ENCODE data around the gene MAD2L1BP. TPM values are rescaled to one million over a fixed set of nuclear protein-coding genes. Genes with fewer than 3 reads are reported as not detected.
A peak's percentile ranks its signal among the peaks of the same experiment; 100 is the strongest.

Gene MAD2L1BP
- total RNA-seq, 1 experiment from 2014 or later = 52.0 TPM

GRCh38 chr6:43669922-43670622 lies 34.4 kb downstream of the MAD2L1BP start:
- H3K36me3 ChIP-seq (ENCODE audit: insufficient read depth, low read length, poor library complexity, severe bottlenecking) = peaks cover 36% of the 10 kb centered on the region
- no TSS peak for BruUV-seq (replicated peaks)
- H3K27me3 ChIP-seq (replicated peaks; ENCODE audit: insufficient read depth, low read depth, low read length, poor library complexity) = no peaks in the 10 kb centered on the region
- intact Hi-C loops (cut with micrococcal nuclease; ENCODE audit: unreplicated experiment) = loop anchor here (5.0 kb wide), 1 partner anchor 87 kb away; no protein-coding TSS in a partner anchor
- H3K4me3 ChIP-seq (ENCODE audit: low read depth, low read length, poor library complexity, severe bottlenecking) = no peak overlapping the region
- no peak for DNase-seq (ENCODE audit: low spot score)
- peaks cover 14% of the 10 kb centered on the region for H3K4me1 ChIP-seq (ENCODE audit: insufficient read depth, low read length, poor library complexity, severe bottlenecking)
- POLR2A ChIA-PET (ENCODE audit: low non-redundant PET) = interaction anchor here (0.7 kb wide), 1 partner anchor 34 kb away, joined by 3 read pairs; no protein-coding TSS in a partner anchor
- no peaks in the 10 kb centered on the region for H3K9me3 ChIP-seq (ENCODE audit: low read depth, low read length, poor library complexity, severe bottlenecking)
- peak overlapping the region; percentile 21 for H3K27ac ChIP-seq (ENCODE audit: low read depth, low read length, poor library complexity, severe bottlenecking)
- CTCF ChIA-PET = interaction anchor here (1.4 kb wide), 1 partner anchor 409 kb away, joined by 8 read pairs; no protein-coding TSS in a partner anchor
- TF ChIP-seq EZH2 (IDR thresholded peaks at IDR 0.05; ENCODE audit: borderline replicate concordance, low read depth, low read length, poor library complexity, severe bottlenecking) (no peak), CTCF (conservative IDR thresholded peaks at IDR 0.05; ENCODE audit: low read depth, low read length) (no peak)

GRCh38 chr6:43670623-43670986 lies 35.0 kb downstream of the MAD2L1BP start:
- TF ChIP-seq CTCF (conservative IDR thresholded peaks at IDR 0.05; ENCODE audit: low read depth, low read length) = no peak
- no peak for TF ChIP-seq EZH2 (IDR thresholded peaks at IDR 0.05; ENCODE audit: borderline replicate concordance, low read depth, low read length, poor library complexity, severe bottlenecking)
- peaks cover 14% of the 10 kb centered on the region for H3K4me1 ChIP-seq (ENCODE audit: insufficient read depth, low read length, poor library complexity, severe bottlenecking)

GRCh38 chr6:43671011-43671800 lies 35.6 kb downstream of the MAD2L1BP start:
- H3K27ac ChIP-seq (ENCODE audit: low read depth, low read length, poor library complexity, severe bottlenecking) = no peak overlapping the region
- H3K4me1 ChIP-seq (ENCODE audit: insufficient read depth, low read length, poor library complexity, severe bottlenecking) = peaks cover 14% of the 10 kb centered on the region
- H3K36me3 ChIP-seq (ENCODE audit: insufficient read depth, low read length, poor library complexity, severe bottlenecking) = peaks cover 42% of the 10 kb centered on the region
- H3K27me3 ChIP-seq (replicated peaks; ENCODE audit: insufficient read depth, low read depth, low read length, poor library complexity) = no peaks in the 10 kb centered on the region
- TF ChIP-seq CTCF (conservative IDR thresholded peaks at IDR 0.05; ENCODE audit: low read depth, low read length) (no peak), EZH2 (IDR thresholded peaks at IDR 0.05; ENCODE audit: borderline replicate concordance, low read depth, low read length, poor library complexity, severe bottlenecking) (no peak)
- DNase-seq (ENCODE audit: low spot score) = no peak
- ChIA-PET CTCF (interaction anchor here (0.6 kb wide), 1 partner anchor 674 kb away, joined by 3 read pairs; no protein-coding TSS in a partner anchor), POLR2A (ENCODE audit: low non-redundant PET) (no interaction called here)
- intact Hi-C loops (cut with micrococcal nuclease; ENCODE audit: unreplicated experiment) = no loop called here
- no peak overlapping the region for H3K4me3 ChIP-seq (ENCODE audit: low read depth, low read length, poor library complexity, severe bottlenecking)
- no peaks in the 10 kb centered on the region for H3K9me3 ChIP-seq (ENCODE audit: low read depth, low read length, poor library complexity, severe bottlenecking)
- no TSS peak for BruUV-seq (replicated peaks)

More at GRCh38 chr6:43670623-43670986, 35.0 kb downstream of the MAD2L1BP start:
- ChIA-PET CTCF (interaction anchor here (0.6 to 1.4 kb wide), 2 partner anchors 408 to 675 kb away, joined by 3 to 8 read pairs; no protein-coding TSS in a partner anchor), POLR2A (ENCODE audit: low non-redundant PET) (no interaction called here)
- intact Hi-C loops (cut with micrococcal nuclease; ENCODE audit: unreplicated experiment) = no loop called here
- no TSS peak for BruUV-seq (replicated peaks)
- Histone ChIP-seq H3K36me3 (ENCODE audit: insufficient read depth, low read length, poor library complexity, severe bottlenecking) (peaks cover 41% of the 10 kb centered on the region), H3K27me3 (replicated peaks; ENCODE audit: insufficient read depth, low read depth, low read length, poor library complexity) (no peaks in the 10 kb centered on the region), H3K27ac (ENCODE audit: low read depth, low read length, poor library complexity, severe bottlenecking) (no peak overlapping the region), H3K4me3 (ENCODE audit: low read depth, low read length, poor library complexity, severe bottlenecking) (no peak overlapping the region), H3K9me3 (ENCODE audit: low read depth, low read length, poor library complexity, severe bottlenecking) (no peaks in the 10 kb centered on the region)
- no peak for DNase-seq (ENCODE audit: low spot score)
